GM12878 (cell line): ENCODE measurements around the gene VWA8. TPM values are rescaled to one million over a fixed set of nuclear protein-coding genes. Genes with fewer than 3 reads are reported as not detected.
"Not testable (repeated sequence)": the region's sequence is repeated elsewhere in the genome, so short reads cannot be mapped to it uniquely, and the experiment has no call there.

Source experiments
- ATAC-seq: fragments of 200-7000 bp; cut with Tn5 transposase; 3 replicates; pipeline ENCODE4 v1.9.1; 2020; ENCODE audit warnings: mild to moderate bottlenecking, moderate library complexity
- BruUV-seq: library from RNA; stranded (reverse); fragments of 400-500 nt; replicated peaks from 2 replicates; lab custom pipeline; 2021; lab: Mats Ljungman, UMichigan
- CTCF ChIA-PET: fragments of 300-600 bp; sonication (Branson Sonifier 250); formaldehyde crosslinking; extraction: SDS; loops from one replicate; lab custom pipeline; 2021; ENCODE audit warnings: inconsistent platforms; lab: Yijun Ruan, JAX
- POLR2A ChIA-PET: fragments of 350-600 bp; formaldehyde crosslinking; extraction: SDS; loops from one replicate; lab custom pipeline; 2021; ENCODE audit warnings: inconsistent platforms; lab: Charles Lee
- RAD21 ChIA-PET: fragments of 300-600 bp; sonication (Branson Sonifier 250); formaldehyde crosslinking; loops from one replicate; lab custom pipeline; 2023; ENCODE audit warnings: antibody characterized with exemption; ENCODE audit not compliant: unreplicated experiment; lab: Charles Lee
- SMC1A ChIA-PET: fragments of 300-600 bp; sonication (Branson Sonifier 250); formaldehyde crosslinking; loops from one replicate; lab custom pipeline; 2023; ENCODE audit not compliant: unreplicated experiment, uncharacterized antibody; lab: Charles Lee
- DNase-seq: peaks from one replicate; pipeline ENCODE4 v3.0.0-alpha.2; 2011; ENCODE audit warnings: low read depth, low spot score
- FAIRE-seq: peaks from 3 replicates; lab custom pipeline; 2011; peaks lifted over from hg19 to GRCh38; lab: Jason Lieb, UNC
- H2AFZ ChIP-seq: 2 replicates; pipeline ENCODE4 v1.6.0; 2011; ENCODE audit warnings: low read depth, low read length, control low read depth; ENCODE audit not compliant: control insufficient read depth
- H3K27ac ChIP-seq: 2 replicates; pipeline ENCODE4 v1.5.1; 2011; ENCODE audit warnings: control low read depth; ENCODE audit not compliant: control insufficient read depth, insufficient read depth
- H3K27me3 ChIP-seq, 2 experiments: replicated peaks in 1 of 2; 2 replicates each; pipeline versions ENCODE4 v1.6.0 to v1.6.1; 2011; ENCODE audit warnings: low read length in 1 of 2; ENCODE audit not compliant: control insufficient read depth in 2 of 2, insufficient read depth in 2 of 2
- H3K36me3 ChIP-seq, 2 experiments: 2 replicates each; pipeline ENCODE4 v1.5.1; 2011; ENCODE audit warnings: low read length in 1 of 2; ENCODE audit not compliant: control insufficient read depth in 2 of 2, insufficient read depth in 2 of 2
- H3K4me1 ChIP-seq: 2 replicates; pipeline ENCODE4 v1.6.1; 2011; ENCODE audit warnings: mild to moderate bottlenecking, low read length, moderate library complexity, mixed read lengths; ENCODE audit not compliant: control insufficient read depth, insufficient read depth
- H3K4me2 ChIP-seq: 2 replicates; pipeline ENCODE4 v1.6.0; 2011; ENCODE audit warnings: control low read depth; ENCODE audit not compliant: control insufficient read depth, insufficient read depth
- H3K4me3 ChIP-seq: fragments of 200-600 bp; sonication (generic); 2 replicates; pipeline ENCODE4 v1.5.1; 2016
- H3K79me2 ChIP-seq: 2 replicates; pipeline ENCODE4 v1.6.0; 2011; ENCODE audit warnings: low read length; ENCODE audit not compliant: control insufficient read depth, insufficient read depth
- H3K9ac ChIP-seq: 2 replicates; pipeline ENCODE4 v1.8.0; 2011; ENCODE audit warnings: low read length, control low read depth, mixed read lengths; ENCODE audit not compliant: control insufficient read depth, insufficient read depth
- H3K9me3 ChIP-seq: replicated peaks from 3 replicates; pipeline ENCODE4 v1.5.1; 2011; ENCODE audit warnings: mild to moderate bottlenecking, low read length; ENCODE audit not compliant: control insufficient read depth, insufficient read depth
- H4K20me1 ChIP-seq: 2 replicates; pipeline ENCODE4 v1.6.0; 2011; ENCODE audit not compliant: control insufficient read depth, insufficient read depth
- ATF7 ChIP-seq: fragments of 450-650 bp; IDR thresholded peaks from 2 replicates; pipeline ENCODE4 v1.6.1; 2016; ENCODE audit warnings: low read depth, mild to moderate bottlenecking
- GABPA ChIP-seq: IDR thresholded peaks from 2 replicates; pipeline ENCODE4 v1.6.1; 2014; ENCODE audit warnings: antibody characterized with exemption, low read depth, mild to moderate bottlenecking, inconsistent platforms
- PML ChIP-seq: IDR thresholded peaks from 2 replicates; pipeline ENCODE4 v1.6.1; 2012; ENCODE audit warnings: low read length, inconsistent platforms
- WGBS: methylation state at CpG from one replicate; pipeline ENCODE4 v1.1.6; 2016; ENCODE audit warnings: low lambda C conversion rate; ENCODE audit not compliant: insufficient replicate concordance, insufficient coverage; ENCODE audit errors: missing lambda C conversion rate; 5-methylcytosine and 5-hydroxymethylcytosine counted together
- in situ Hi-C: fragments of 300-500 bp; cut with MboI; formaldehyde crosslinking; loops from 9 replicates; pipeline ENCODE4 v1.14.3; 2018; ENCODE audit warnings: mixed read lengths
- intact Hi-C: fragments of 100-400 bp; cut with micrococcal nuclease; formaldehyde crosslinking; loops from one replicate; pipeline ENCODE4 v1.14.2; 2022; ENCODE audit not compliant: unreplicated experiment
- polyA plus RNA-seq, 11 experiments: library from polyadenylated mRNA; depleted of rRNA in 4 of 11; unstranded in 6 of 11; stranded (reverse) in 5 of 11; fragments of >200 nt; fragmentation: Nextera tagmentation in 4 of 11; fragmentation: Illumina TruSeq in 1 of 11; extraction: Ambion mirVana in 4 of 11; extraction: Trizol in 1 of 11; gene quantifications; 1 replicate in 1 of 11; 2 replicates in 10 of 11; pipeline versions ENCODE4 v1.2.1 to v1.2.3, GENCODE V29; 2011 to 2016; ENCODE audit warnings: inconsistent platforms in 2 of 11, missing spikeins in 2 of 11, low read depth in 1 of 11
- total RNA-seq, 4 experiments: library from RNA; depleted of rRNA in 3 of 4; stranded (reverse); fragments of >200 nt in 3 of 4; fragmentation: Illumina TruSeq in 1 of 4; extraction: Trizol in 1 of 4; gene quantifications; 2 replicates each; pipeline versions ENCODE4 v1.2.1 to v1.2.3, GENCODE V29; 2013 to 2021
- TF ChIP-seq, protein P1 (sequence below): fragments of 150-350 bp; IDR thresholded peaks from 2 replicates; pipeline ENCODE4 v1.6.1; 2014; ENCODE audit warnings: mild to moderate bottlenecking, low read depth, low read length
- TF ChIP-seq, protein P2 (sequence below), 3 experiments: IDR thresholded peaks in 2 of 3; conservative IDR thresholded peaks in 1 of 3; 2 replicates each; pipeline ENCODE4 v1.5.1; 2011; ENCODE audit warnings: low read depth in 3 of 3, low read length in 3 of 3, mild to moderate bottlenecking in 3 of 3, control low read depth in 2 of 3, moderate library complexity in 2 of 3, inconsistent platforms in 1 of 3, mixed read lengths in 1 of 3; ENCODE audit not compliant: control insufficient read depth in 2 of 3, insufficient read depth in 1 of 3; ENCODE audit errors: extremely low read depth in 1 of 3

VWA8 gene
- total and polyA plus RNA-seq, 10 of the 15 experiments (the other 5 are each of a cell fraction or from before 2014, with no cell fraction given): 3.0 to 21.8 (median 13.5) TPM

GRCh38 chr13:41864658-41865057 is 96.3 kb downstream of the VWA8 start:
- Histone ChIP-seq H3K27me3 (no peaks in the 10 kb centered on the region), H3K79me2 (no peaks in the 10 kb centered on the region), H3K27ac (no peak overlapping the region), H3K9me3 (no peaks in the 10 kb centered on the region; the same call in 2 of the 3 replicates)
- BruUV-seq: no TSS peak
- SMC1A ChIA-PET: interaction anchor here (0.8 kb wide), 1 partner anchor 12 kb away, joined by 3 read pairs; no protein-coding TSS in a partner anchor
- RAD21 ChIA-PET: no interaction called here
- CTCF ChIA-PET: interaction anchor here (0.9 kb wide), 1 partner anchor 40 kb away, joined by 3 read pairs; no protein-coding TSS in a partner anchor
- POLR2A ChIA-PET: no interaction called here
- DNase-seq: no peak
- TF ChIP-seq, protein P1, sequence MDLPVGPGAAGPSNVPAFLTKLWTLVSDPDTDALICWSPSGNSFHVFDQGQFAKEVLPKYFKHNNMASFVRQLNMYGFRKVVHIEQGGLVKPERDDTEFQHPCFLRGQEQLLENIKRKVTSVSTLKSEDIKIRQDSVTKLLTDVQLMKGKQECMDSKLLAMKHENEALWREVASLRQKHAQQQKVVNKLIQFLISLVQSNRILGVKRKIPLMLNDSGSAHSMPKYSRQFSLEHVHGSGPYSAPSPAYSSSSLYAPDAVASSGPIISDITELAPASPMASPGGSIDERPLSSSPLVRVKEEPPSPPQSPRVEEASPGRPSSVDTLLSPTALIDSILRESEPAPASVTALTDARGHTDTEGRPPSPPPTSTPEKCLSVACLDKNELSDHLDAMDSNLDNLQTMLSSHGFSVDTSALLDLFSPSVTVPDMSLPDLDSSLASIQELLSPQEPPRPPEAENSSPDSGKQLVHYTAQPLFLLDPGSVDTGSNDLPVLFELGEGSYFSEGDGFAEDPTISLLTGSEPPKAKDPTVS: no peak
- TF ChIP-seq, protein P2, sequence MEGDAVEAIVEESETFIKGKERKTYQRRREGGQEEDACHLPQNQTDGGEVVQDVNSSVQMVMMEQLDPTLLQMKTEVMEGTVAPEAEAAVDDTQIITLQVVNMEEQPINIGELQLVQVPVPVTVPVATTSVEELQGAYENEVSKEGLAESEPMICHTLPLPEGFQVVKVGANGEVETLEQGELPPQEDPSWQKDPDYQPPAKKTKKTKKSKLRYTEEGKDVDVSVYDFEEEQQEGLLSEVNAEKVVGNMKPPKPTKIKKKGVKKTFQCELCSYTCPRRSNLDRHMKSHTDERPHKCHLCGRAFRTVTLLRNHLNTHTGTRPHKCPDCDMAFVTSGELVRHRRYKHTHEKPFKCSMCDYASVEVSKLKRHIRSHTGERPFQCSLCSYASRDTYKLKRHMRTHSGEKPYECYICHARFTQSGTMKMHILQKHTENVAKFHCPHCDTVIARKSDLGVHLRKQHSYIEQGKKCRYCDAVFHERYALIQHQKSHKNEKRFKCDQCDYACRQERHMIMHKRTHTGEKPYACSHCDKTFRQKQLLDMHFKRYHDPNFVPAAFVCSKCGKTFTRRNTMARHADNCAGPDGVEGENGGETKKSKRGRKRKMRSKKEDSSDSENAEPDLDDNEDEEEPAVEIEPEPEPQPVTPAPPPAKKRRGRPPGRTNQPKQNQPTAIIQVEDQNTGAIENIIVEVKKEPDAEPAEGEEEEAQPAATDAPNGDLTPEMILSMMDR (IDR thresholded peaks at IDR 0.05 in 2 of 3, conservative IDR thresholded peaks at IDR 0.05 in 1 of 3; ENCODE audit: control insufficient read depth in 2 of 3, extremely low read depth in 1 of 3, insufficient read depth in 1 of 3, low read depth in 3 of 3, low read length in 3 of 3): no peak
- TF ChIP-seq PML (no peak), GABPA (no peak), ATF7 (no peak)
- TF ChIP-seq, all 136 proteins: peak for 0
- 100% methylated on average over 4 of the region's 4 CpGs for WGBS
- no peak overlapping the region for H3K4me3 ChIP-seq
- FAIRE-seq (no peak), ATAC-seq (no peak)
- no peak overlapping the region for H3K4me2 ChIP-seq
- H3K9ac ChIP-seq: no peak overlapping the region
- in situ Hi-C loops (no loop called here), intact Hi-C loops (no loop called here)
- H2AFZ ChIP-seq: no peak overlapping the region
- H3K4me1 ChIP-seq: peaks cover 5% of the 10 kb centered on the region; the same call in 1 of the 2 replicates
- H3K36me3 ChIP-seq: peaks cover 0 to 5% of the 10 kb centered on the region in 2 experiments; a peak in 2 of 4 replicates
- no peaks in the 10 kb centered on the region for H4K20me1 ChIP-seq

DNA sequence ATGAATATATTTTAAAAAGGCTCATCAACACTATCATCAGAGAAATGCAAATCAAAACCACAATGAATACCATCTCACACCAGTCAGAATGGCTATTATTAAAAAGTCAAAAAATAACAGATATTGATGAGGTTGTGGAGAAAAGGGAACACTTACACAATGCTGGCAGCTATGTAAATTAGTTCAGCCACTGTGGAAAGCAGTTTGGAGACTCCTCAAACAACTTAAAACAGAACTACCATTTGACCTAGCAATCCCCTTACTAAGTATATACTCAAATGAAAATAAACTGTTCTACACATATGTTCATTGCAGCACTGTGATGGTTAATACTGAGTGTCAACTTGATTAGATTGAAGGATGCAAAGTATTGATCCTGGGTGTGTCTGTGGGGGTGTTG is 98.2 kb downstream of the VWA8 start:
- POLR2A ChIA-PET, CTCF ChIA-PET, H3K79me2 ChIP-seq, RAD21 ChIA-PET, DNase-seq, H3K4me3 ChIP-seq, BruUV-seq, H3K4me1 ChIP-seq, intact Hi-C loops, H3K27me3 ChIP-seq, FAIRE-seq, H3K9ac ChIP-seq, H3K36me3 ChIP-seq, H3K4me2 ChIP-seq, H3K27ac ChIP-seq, H3K9me3 ChIP-seq, H2AFZ ChIP-seq, in situ Hi-C loops, H4K20me1 ChIP-seq: not testable (repeated sequence)
- SMC1A ChIA-PET: interaction anchor here (0.7 to 1.5 kb wide), 3 partner anchors 9 to 253 kb away, joined by 3 read pairs; no protein-coding TSS in a partner anchor
- ATAC-seq: peak; percentile 60
